Naive thymus-derived CD4-positive, alpha-beta T cell (primary cell): ENCODE measurements around the gene GNAI3. TPM values are rescaled to one million over a fixed set of nuclear protein-coding genes. Genes with fewer than 3 reads are reported as not detected.
"Not testable (repeated sequence)": the region's sequence is repeated elsewhere in the genome, so short reads cannot be mapped to it uniquely, and the experiment has no call there.

Source experiments
- ATAC-seq: fragments of 150-1000 bp; cut with Tn5 transposase; 2 replicates; pipeline ENCODE4 v1.10.0; 2021; ENCODE audit warnings: mild to moderate bottlenecking, moderate library complexity
- CTCF ChIA-PET: fragments of 350-600 bp; sonication (Branson Sonifier 250); formaldehyde crosslinking; loops from one replicate; lab custom pipeline; 2021; ENCODE audit warnings: antibody characterized with exemption; lab: Charles Lee
- POLR2A ChIA-PET: fragments of 350-600 bp; sonication (Branson Sonifier 250); formaldehyde crosslinking; loops from one replicate; lab custom pipeline; 2021; ENCODE audit warnings: antibody characterized with exemption, inconsistent platforms; lab: Charles Lee
- DNase-seq, 9 donors: peaks; one replicate each; pipeline versions ENCODE4 v3.0.0 to v3.0.0-alpha.2; 2020 to 2022; ENCODE audit warnings: mixed read lengths in 1 of 9
- H3K27ac ChIP-seq: one replicate; pipeline ENCODE4 v1.7.0; 2013; ENCODE audit warnings: mild to moderate bottlenecking, low read depth, low read length, moderate library complexity
- H3K27me3 ChIP-seq, 2 donors: one replicate each; pipeline ENCODE4 v1.7.0; 2013; ENCODE audit warnings: low read length in 2 of 2, mild to moderate bottlenecking in 2 of 2, moderate library complexity in 2 of 2; ENCODE audit not compliant: control insufficient read depth in 2 of 2, insufficient read depth in 2 of 2
- H3K36me3 ChIP-seq, 3 experiments: 1 replicate in 2 of 3; 2 replicates in 1 of 3; pipeline ENCODE4 v1.7.0; 2013; ENCODE audit warnings: low read length in 3 of 3, mild to moderate bottlenecking in 3 of 3, moderate library complexity in 1 of 3; ENCODE audit not compliant: insufficient read depth in 3 of 3, control insufficient read depth in 2 of 3
- H3K4me1 ChIP-seq, 2 donors: one replicate each; pipeline ENCODE4 v1.7.0; 2013; ENCODE audit warnings: low read length in 2 of 2, mild to moderate bottlenecking in 2 of 2, moderate library complexity in 1 of 2; ENCODE audit not compliant: control insufficient read depth in 2 of 2, insufficient read depth in 2 of 2
- H3K4me3 ChIP-seq: 2 replicates; pipeline ENCODE4 v1.7.0; 2013; ENCODE audit warnings: mild to moderate bottlenecking, low read length
- H3K9me3 ChIP-seq, 3 experiments: 1 replicate in 2 of 3; 2 replicates in 1 of 3; pipeline ENCODE4 v1.7.0; 2013; ENCODE audit warnings: low read length in 3 of 3; ENCODE audit not compliant: control insufficient read depth in 2 of 3
- H3K27ac Mint-ChIP-seq, 9 donors: one replicate each; pipeline ENCODE4 v1.8.0; 2020 to 2022; ENCODE audit warnings: mixed read lengths in 9 of 9, mild to moderate bottlenecking in 8 of 9, moderate library complexity in 5 of 9, inconsistent platforms in 2 of 9
- H3K27me3 Mint-ChIP-seq, 5 donors: one replicate each; pipeline ENCODE4 v1.8.0; 2021 to 2022; ENCODE audit warnings: mixed read lengths in 5 of 5, mild to moderate bottlenecking in 1 of 5
- H3K36me3 Mint-ChIP-seq, 5 donors: one replicate each; pipeline ENCODE4 v1.8.0; 2020 to 2022; ENCODE audit warnings: mixed read lengths in 5 of 5, mild to moderate bottlenecking in 3 of 5, inconsistent platforms in 1 of 5
- H3K4me1 Mint-ChIP-seq, 7 donors: one replicate each; pipeline ENCODE4 v1.8.0; 2020 to 2022; ENCODE audit warnings: mixed read lengths in 7 of 7, mild to moderate bottlenecking in 3 of 7, inconsistent platforms in 1 of 7
- H3K4me3 Mint-ChIP-seq, 10 donors: one replicate each; pipeline ENCODE4 v1.8.0; 2020 to 2022; ENCODE audit warnings: mild to moderate bottlenecking in 10 of 10, mixed read lengths in 10 of 10, moderate library complexity in 6 of 10, inconsistent platforms in 2 of 10
- H3K9me3 Mint-ChIP-seq, 11 donors: one replicate each; pipeline ENCODE4 v1.8.0; 2020 to 2022; ENCODE audit warnings: mixed read lengths in 11 of 11, mild to moderate bottlenecking in 4 of 11, inconsistent platforms in 1 of 11, moderate library complexity in 1 of 11
- intact Hi-C, 2 donors: fragments of 100-400 bp; cut with micrococcal nuclease; formaldehyde crosslinking; loops; one replicate each; pipeline ENCODE4 v1.15.1; 2023
- polyA plus RNA-seq, 2 donors: library from polyadenylated mRNA; unstranded; fragments of 300-500 nt; fragmentation: Illumina TruSeq; gene quantifications; one replicate each; pipeline ENCODE4 v1.2.3, GENCODE V29; 2021
- total RNA-seq, 6 experiments: library from RNA in 5 of 6; stranded (reverse) in 5 of 6; gene quantifications; 1 replicate in 5 of 6; 2 replicates in 1 of 6; pipeline ENCODE4 v1.2.3 and lab custom pipeline; 2021 to 2026

Gene GNAI3
- total and polyA plus RNA-seq, 7 experiments from 2014 or later, result 4.9 to 9.3 (median 7.2) TPM

GRCh38 chr1:109659997-109660690, 111.7 kb downstream of the GNAI3 start:
- no peak for DNase-seq
- H3K36me3 Mint-ChIP-seq, result peaks cover 0 to 8% (median 0%) of the 10 kb centered on the region in 5 donors
- no peaks in the 10 kb centered on the region for H3K9me3 ChIP-seq
- intact Hi-C loops, result no loop called here
- ChIA-PET POLR2A (interaction anchor here (1.0 to 1.1 kb wide), 2 partner anchors 10 to 11 kb away, joined by 3 read pairs; no protein-coding TSS in a partner anchor), CTCF (no interaction called here)
- no peaks in the 10 kb centered on the region for H3K27me3 Mint-ChIP-seq
- peak overlapping the region in 2 of 9 donors; percentile 32 to 76 for H3K27ac Mint-ChIP-seq
- H3K27ac ChIP-seq, result no peak overlapping the region
- ATAC-seq, result no peak
- H3K4me1 ChIP-seq, result peaks cover 5 to 9% of the 10 kb centered on the region in 2 donors
- H3K4me3 ChIP-seq, result no peak overlapping the region
- peaks cover 7 to 27% (median 21%) of the 10 kb centered on the region in 7 donors for H3K4me1 Mint-ChIP-seq
- no peaks in the 10 kb centered on the region for H3K27me3 ChIP-seq
- H3K9me3 Mint-ChIP-seq, result no peaks in the 10 kb centered on the region
- no peak overlapping the region for H3K4me3 Mint-ChIP-seq
- H3K36me3 ChIP-seq, result peaks cover 0 to 5% (median 0%) of the 10 kb centered on the region in 3 experiments

GRCh38 chr1:109660691-109661026, 112.2 kb downstream of the GNAI3 start:
- POLR2A ChIA-PET, result interaction anchor here (1.1 kb wide), 1 partner anchor 10 kb away, joined by 3 read pairs; no protein-coding TSS in a partner anchor

GRCh38 chr1:109661391-109661790, 113.0 kb downstream of the GNAI3 start:
- peaks cover 0 to 17% (median 12%) of the 10 kb centered on the region in 7 donors for H3K4me1 Mint-ChIP-seq
- no peak for DNase-seq
- no peaks in the 10 kb centered on the region for H3K27me3 ChIP-seq

More at GRCh38 chr1:109660691-109661026, 112.2 kb downstream of the GNAI3 start:
- intact Hi-C loops, ATAC-seq, H3K27me3 ChIP-seq, H3K4me3 ChIP-seq, H3K4me3 Mint-ChIP-seq, H3K9me3 ChIP-seq, H3K27ac ChIP-seq, H3K9me3 Mint-ChIP-seq, H3K36me3 ChIP-seq, DNase-seq, H3K4me1 ChIP-seq, H3K27me3 Mint-ChIP-seq, CTCF ChIA-PET: not testable (repeated sequence)
- Mint-ChIP-seq H3K36me3 (peaks cover 0 to 10% (median 0%) of the 10 kb centered on the region in 5 donors), H3K4me1 (peaks cover 2 to 22% (median 16%) of the 10 kb centered on the region in 7 donors), H3K27ac (peak overlapping the region in 1 of 9 donors; percentile 32)

GRCh38 chr1:109664671-109665070, 116.3 kb downstream of the GNAI3 start:
- peaks cover 14 to 19% (median 15%) of the 10 kb centered on the region in 7 donors for H3K4me1 Mint-ChIP-seq
- no peak for DNase-seq

More at GRCh38 chr1:109661391-109661790, 113.0 kb downstream of the GNAI3 start:
- Histone ChIP-seq H3K36me3 (no peaks in the 10 kb centered on the region), H3K9me3 (no peaks in the 10 kb centered on the region), H3K27ac (no peak overlapping the region), H3K4me3 (no peak overlapping the region), H3K4me1 (peaks cover 0 to 4% of the 10 kb centered on the region in 2 donors)
- no peak overlapping the region for H3K4me3 Mint-ChIP-seq
- POLR2A ChIA-PET, result interaction anchor here (1.1 kb wide), 1 partner anchor 10 kb away, joined by 3 read pairs; no protein-coding TSS in a partner anchor
- no peak for ATAC-seq
- peaks cover 0 to 10% (median 0%) of the 10 kb centered on the region in 5 donors for H3K36me3 Mint-ChIP-seq
- CTCF ChIA-PET, result interaction anchor here (0.8 kb wide), 1 partner anchor 22 kb away, joined by 3 read pairs; no protein-coding TSS in a partner anchor
- peak overlapping the region in 2 of 9 donors; percentile 12 to 63 for H3K27ac Mint-ChIP-seq
- H3K9me3 Mint-ChIP-seq, result no peaks in the 10 kb centered on the region
- intact Hi-C loops, result no loop called here
- no peaks in the 10 kb centered on the region for H3K27me3 Mint-ChIP-seq

GRCh38 chr1:109667452-109668122, 119.2 kb downstream of the GNAI3 start, which contains the start of gene GSTM2:
TSS of gene GSTM2 (plus strand) at chr1:109668057. CDS start at chr1:109668116, 59 bp downstream.
- peaks cover 6 to 19% (median 6%) of the 10 kb centered on the region in 5 donors for H3K36me3 Mint-ChIP-seq
- POLR2A ChIA-PET, result interaction anchor here (0.6 to 0.7 kb wide), 2 partner anchors 12 to 135 kb away, joined by 3 to 5 read pairs; no protein-coding TSS in a partner anchor

More at GRCh38 chr1:109664671-109665070, 116.3 kb downstream of the GNAI3 start:
- H3K9me3 ChIP-seq, result no peaks in the 10 kb centered on the region
- H3K27me3 ChIP-seq, result no peaks in the 10 kb centered on the region
- H3K4me3 ChIP-seq, result no peak overlapping the region
- peaks cover 0 to 11% of the 10 kb centered on the region in 2 donors for H3K4me1 ChIP-seq
- H3K27ac ChIP-seq, result no peak overlapping the region
- Mint-ChIP-seq H3K27ac (peak overlapping the region in 1 of 9 donors; percentile 17), H3K9me3 (no peaks in the 10 kb centered on the region), H3K36me3 (peaks cover 0 to 5% (median 0%) of the 10 kb centered on the region in 5 donors), H3K27me3 (no peaks in the 10 kb centered on the region), H3K4me3 (no peak overlapping the region)
- H3K36me3 ChIP-seq, result no peaks in the 10 kb centered on the region
- ChIA-PET POLR2A (interaction anchor here (0.7 kb wide), 1 partner anchor 9 kb away, joined by 4 read pairs; the partner anchor contains the start of gene GSTM4), CTCF (no interaction called here)
- ATAC-seq, result no peak
- intact Hi-C loops, result loop anchor here in 1 of 2 donors (5.0 kb wide), 1 partner anchor 43 kb away; no protein-coding TSS in a partner anchor

More at GRCh38 chr1:109667452-109668122, 119.2 kb downstream of the GNAI3 start, which contains the start of gene GSTM2:
- H3K27ac Mint-ChIP-seq, result peak within 1 kb of the TSS; percentile 38 to 90 (median 77)
- H3K4me1 Mint-ChIP-seq, result peaks cover 17 to 30% (median 24%) of the 10 kb centered on the region in 7 donors
- no peaks in the 10 kb centered on the region for H3K9me3 Mint-ChIP-seq
- no peaks in the 10 kb centered on the region for H3K27me3 Mint-ChIP-seq
- DNase-seq (peak; percentile 49 to 87 (median 82)), ATAC-seq (peak; percentile 100)
- CTCF ChIA-PET, result interaction anchor here (0.7 to 1.4 kb wide), 2 partner anchors 27 to 317 kb away, joined by 4 to 8 read pairs; partner anchors contain the start of gene AHCYL1
- Histone ChIP-seq H3K36me3 (no peaks in the 10 kb centered on the region), H3K27ac (peak within 1 kb of the TSS; percentile 49), H3K27me3 (no peaks in the 10 kb centered on the region), H3K4me1 (peaks cover 0 to 11% of the 10 kb centered on the region in 2 donors), H3K4me3 (peak within 1 kb of the TSS; percentile 52), H3K9me3 (no peaks in the 10 kb centered on the region)
- intact Hi-C loops, result loop anchor here (1.0 to 5.0 kb wide), 9 partner anchors 11 to 671 kb away; partner anchors contain the start of genes AHCYL1 (in 1 of the 2), AMPD2 (in 1 of the 2), GNAI3 (in 1 of the 2) and GNAT2 (in 1 of the 2)
- peak within 1 kb of the TSS; percentile 75 to 92 (median 84) for H3K4me3 Mint-ChIP-seq
